Ishikawa (cell line): ENCODE measurements around the gene EPS8L3.

Experiments
- EP300 ChIP-seq: IDR thresholded peaks from 2 replicates; pipeline ENCODE4 v1.6.1; 2012; ENCODE audit warnings: borderline replicate concordance
- RAD21 ChIP-seq: IDR thresholded peaks from 2 replicates; pipeline ENCODE4 v1.6.1; 2012; ENCODE audit warnings: low read depth
- TF ChIP-seq, protein P1 (sequence below): IDR thresholded peaks from 2 replicates; pipeline ENCODE4 v1.6.1; 2012; ENCODE audit warnings: low read depth, mild to moderate bottlenecking

DNA sequence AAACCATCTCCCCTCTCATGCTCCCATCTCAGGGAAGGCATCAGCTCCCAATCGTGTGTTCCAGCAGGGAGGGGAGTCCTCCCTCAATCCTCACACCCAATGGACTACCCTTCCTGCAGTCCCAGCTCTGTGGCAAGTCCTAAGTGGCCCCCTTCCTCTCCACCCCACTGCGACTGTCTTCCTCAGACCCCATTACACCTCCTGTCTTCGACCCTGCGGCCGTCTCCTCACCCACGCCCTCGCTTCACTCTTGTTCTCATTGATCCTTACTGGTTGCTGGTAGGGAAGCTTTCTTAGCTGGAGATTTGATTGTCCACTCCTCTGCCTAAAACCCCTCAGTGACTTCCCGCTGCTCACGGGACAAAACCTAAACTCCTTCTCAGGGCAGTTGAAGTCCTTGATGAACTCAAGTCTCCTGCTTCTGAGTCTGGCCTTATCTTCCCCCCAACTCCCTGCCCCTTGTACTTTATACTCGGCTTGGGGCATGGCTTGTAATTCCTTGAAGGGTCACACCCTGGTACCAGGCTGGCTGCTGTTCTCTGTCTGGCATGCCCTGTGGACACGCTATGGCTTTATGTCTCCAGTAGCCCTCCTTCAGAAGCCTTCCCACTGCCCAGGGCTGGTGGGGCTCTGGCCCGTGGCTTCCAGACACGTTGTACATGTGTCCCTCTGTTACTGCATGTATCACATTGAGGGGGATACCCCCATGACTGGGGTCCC lies 2.3 kb upstream of the EPS8L3 start:
- TF ChIP-seq EP300, result no peak
- no peak for TF ChIP-seq RAD21
- TF ChIP-seq, protein P1, sequence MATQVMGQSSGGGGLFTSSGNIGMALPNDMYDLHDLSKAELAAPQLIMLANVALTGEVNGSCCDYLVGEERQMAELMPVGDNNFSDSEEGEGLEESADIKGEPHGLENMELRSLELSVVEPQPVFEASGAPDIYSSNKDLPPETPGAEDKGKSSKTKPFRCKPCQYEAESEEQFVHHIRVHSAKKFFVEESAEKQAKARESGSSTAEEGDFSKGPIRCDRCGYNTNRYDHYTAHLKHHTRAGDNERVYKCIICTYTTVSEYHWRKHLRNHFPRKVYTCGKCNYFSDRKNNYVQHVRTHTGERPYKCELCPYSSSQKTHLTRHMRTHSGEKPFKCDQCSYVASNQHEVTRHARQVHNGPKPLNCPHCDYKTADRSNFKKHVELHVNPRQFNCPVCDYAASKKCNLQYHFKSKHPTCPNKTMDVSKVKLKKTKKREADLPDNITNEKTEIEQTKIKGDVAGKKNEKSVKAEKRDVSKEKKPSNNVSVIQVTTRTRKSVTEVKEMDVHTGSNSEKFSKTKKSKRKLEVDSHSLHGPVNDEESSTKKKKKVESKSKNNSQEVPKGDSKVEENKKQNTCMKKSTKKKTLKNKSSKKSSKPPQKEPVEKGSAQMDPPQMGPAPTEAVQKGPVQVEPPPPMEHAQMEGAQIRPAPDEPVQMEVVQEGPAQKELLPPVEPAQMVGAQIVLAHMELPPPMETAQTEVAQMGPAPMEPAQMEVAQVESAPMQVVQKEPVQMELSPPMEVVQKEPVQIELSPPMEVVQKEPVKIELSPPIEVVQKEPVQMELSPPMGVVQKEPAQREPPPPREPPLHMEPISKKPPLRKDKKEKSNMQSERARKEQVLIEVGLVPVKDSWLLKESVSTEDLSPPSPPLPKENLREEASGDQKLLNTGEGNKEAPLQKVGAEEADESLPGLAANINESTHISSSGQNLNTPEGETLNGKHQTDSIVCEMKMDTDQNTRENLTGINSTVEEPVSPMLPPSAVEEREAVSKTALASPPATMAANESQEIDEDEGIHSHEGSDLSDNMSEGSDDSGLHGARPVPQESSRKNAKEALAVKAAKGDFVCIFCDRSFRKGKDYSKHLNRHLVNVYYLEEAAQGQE, result no peak
